Measurements from ENCODE around the gene POLR1A.

Gene POLR1A

DNA sequence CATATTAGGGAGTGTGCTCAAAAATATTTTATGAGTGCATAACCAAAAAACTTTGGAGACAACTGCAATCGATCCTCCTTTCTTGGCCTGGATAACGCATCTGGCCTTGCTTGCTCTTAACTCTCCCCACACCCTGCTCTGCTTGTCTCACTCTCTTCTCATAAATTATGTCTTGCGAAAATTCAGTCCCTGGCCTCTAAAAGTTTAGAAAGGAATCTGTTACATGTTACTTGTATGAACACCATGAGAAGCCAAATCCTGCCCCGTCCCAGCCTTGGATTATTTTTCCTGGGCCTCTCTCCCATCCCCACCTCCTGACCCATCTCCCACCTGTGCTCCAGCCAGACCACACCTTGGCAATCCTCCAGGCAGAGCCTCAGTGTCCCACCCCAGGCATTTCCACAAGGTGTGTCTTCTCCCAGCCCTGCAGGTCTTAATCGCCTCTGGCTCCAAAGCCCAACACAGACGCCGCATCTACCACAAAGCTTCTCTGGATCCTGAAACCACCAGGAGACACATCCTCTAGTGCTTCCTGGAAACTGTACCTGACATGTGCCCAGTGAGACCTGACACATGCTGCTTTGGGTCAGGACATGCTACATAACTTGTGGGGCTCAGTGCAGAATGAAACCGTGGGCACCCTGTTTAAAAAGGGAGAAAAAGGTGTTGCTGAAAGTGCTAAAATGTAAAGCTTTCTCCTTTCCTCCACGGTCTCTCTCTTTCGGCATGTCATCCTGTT is 117.3 kb downstream of the POLR1A start:
- peak in 1 of 2 donors; percentile 49 for DNase-seq
- intact Hi-C loops (cut with DNase I; ENCODE audit: low total_unique reads) = no loop called here
- no peak overlapping the region for H3K4me3 ChIP-seq
- H3K27me3 ChIP-seq = no peaks in the 10 kb centered on the region
- no peaks in the 10 kb centered on the region for H3K4me1 ChIP-seq
- H3K27ac ChIP-seq = no peak overlapping the region
- no peaks in the 10 kb centered on the region for H3K9me3 ChIP-seq
- TF ChIP-seq CTCF (IDR thresholded peaks at IDR 0.05) = no peak
- no peaks in the 10 kb centered on the region for H3K36me3 ChIP-seq

DNA sequence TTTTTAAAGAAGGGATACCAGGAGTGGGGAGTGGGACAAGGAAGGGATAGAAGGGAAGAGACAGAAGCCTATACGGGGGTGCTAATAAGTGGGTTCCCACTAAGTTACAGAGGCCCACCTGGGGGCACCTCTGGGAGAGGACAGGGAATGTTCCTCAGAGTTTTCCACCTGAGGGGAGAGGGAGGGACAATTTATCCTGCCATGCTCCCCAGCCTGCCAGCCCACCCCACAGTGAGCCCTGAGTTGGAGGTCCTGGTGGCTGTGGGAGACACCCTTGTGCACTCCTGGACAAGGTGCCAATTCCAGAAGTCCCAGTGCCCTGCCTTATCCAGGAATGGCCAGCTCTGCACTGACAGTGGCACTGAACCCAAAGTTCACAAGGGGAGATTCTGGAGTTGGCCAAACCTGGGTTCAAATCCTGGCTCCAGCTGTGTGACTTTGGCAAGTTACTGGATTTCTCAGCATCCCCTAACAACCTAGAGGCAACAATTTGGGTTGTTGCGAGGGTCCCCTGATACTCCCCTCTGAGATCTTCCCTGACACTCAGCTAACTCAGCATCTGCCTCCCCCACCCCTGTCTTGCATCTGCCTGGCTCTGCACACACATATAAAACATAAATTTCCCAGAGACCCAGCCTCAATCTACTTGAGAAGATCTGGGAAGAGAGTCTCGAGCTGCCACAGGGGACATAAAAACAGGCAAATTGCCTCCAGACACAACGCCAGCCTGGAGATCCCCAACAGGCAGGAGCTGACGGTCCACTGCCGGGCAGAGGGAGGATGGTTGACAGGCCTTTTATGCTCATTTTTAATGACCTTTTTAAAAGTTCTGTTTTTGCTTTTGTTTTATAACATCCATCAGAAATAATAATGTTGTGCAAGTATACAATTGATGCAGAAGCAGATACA is 118.2 kb downstream of the POLR1A start:
- Histone ChIP-seq H3K9me3 (no peaks in the 10 kb centered on the region), H3K27me3 (no peaks in the 10 kb centered on the region), H3K36me3 (no peaks in the 10 kb centered on the region), H3K4me1 (no peaks in the 10 kb centered on the region), H3K4me3 (no peak overlapping the region), H3K27ac (peak overlapping the region in 1 of 2 donors; percentile 13)
- intact Hi-C loops (cut with DNase I; ENCODE audit: low total_unique reads) = no loop called here
- no peak for TF ChIP-seq CTCF (IDR thresholded peaks at IDR 0.05)
- no peak for DNase-seq

DNA sequence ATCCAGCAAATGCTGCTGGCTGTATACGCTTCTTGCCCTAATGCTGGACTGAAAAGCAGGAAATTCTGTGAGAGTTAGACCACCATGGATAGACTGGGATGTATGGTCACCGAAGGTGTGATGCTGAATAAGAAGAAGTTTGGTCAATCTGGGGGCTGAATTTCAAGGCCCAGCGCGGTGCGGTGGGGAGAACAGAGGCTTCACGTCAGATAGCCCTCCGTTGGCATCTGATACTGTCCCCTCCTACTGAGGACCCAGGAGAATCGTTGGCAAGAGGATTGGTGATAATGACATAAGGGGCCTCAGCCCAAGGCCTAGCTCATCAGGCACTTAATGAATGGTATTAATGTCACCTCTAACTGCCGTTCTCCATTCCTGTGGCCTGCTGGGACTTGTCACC is 119.6 kb downstream of the POLR1A start:
- Histone ChIP-seq H3K4me3 (no peak overlapping the region), H3K27ac (no peak overlapping the region), H3K4me1 (no peaks in the 10 kb centered on the region), H3K9me3 (no peaks in the 10 kb centered on the region), H3K27me3 (no peaks in the 10 kb centered on the region), H3K36me3 (no peaks in the 10 kb centered on the region)
- intact Hi-C loops (cut with DNase I; ENCODE audit: low total_unique reads) = no loop called here
- no peak for TF ChIP-seq CTCF (IDR thresholded peaks at IDR 0.05)
- no peak for DNase-seq

GRCh38 chr2:85984788-85985187 is 120.9 kb downstream of the POLR1A start:
- TF ChIP-seq CTCF (IDR thresholded peaks at IDR 0.05) = no peak

GRCh38 chr2:85983766-85984165 is 121.9 kb downstream of the POLR1A start:
- no peak for TF ChIP-seq CTCF (IDR thresholded peaks at IDR 0.05)
- Histone ChIP-seq H3K27me3 (no peaks in the 10 kb centered on the region), H3K27ac (no peak overlapping the region), H3K36me3 (no peaks in the 10 kb centered on the region), H3K4me1 (peaks cover 0 to 9% (median 7%) of the 10 kb centered on the region in 4 donors), H3K9me3 (no peaks in the 10 kb centered on the region), H3K4me3 (no peak overlapping the region)
- intact Hi-C loops (cut with DNase I; ENCODE audit: low total_unique reads) = no loop called here
- no peak for DNase-seq

More at GRCh38 chr2:85984788-85985187, 120.9 kb downstream of the POLR1A start:
- H3K4me3 ChIP-seq = no peak overlapping the region
- intact Hi-C loops (cut with DNase I; ENCODE audit: low total_unique reads) = no loop called here
- DNase-seq = no peak
- H3K4me1 ChIP-seq = no peaks in the 10 kb centered on the region
- H3K27ac ChIP-seq = no peak overlapping the region
- no peaks in the 10 kb centered on the region for H3K36me3 ChIP-seq
- H3K27me3 ChIP-seq = no peaks in the 10 kb centered on the region
- no peaks in the 10 kb centered on the region for H3K9me3 ChIP-seq
